Lung (tissue), 12 donors: ENCODE results near the gene HS6ST1. TPM values are rescaled to one million over a fixed set of nuclear protein-coding genes. Genes with fewer than 3 reads are reported as not detected.

Experiments used
- ATAC-seq: fragments of 200-7000 bp; cut with Tn5 transposase; one replicate; pipeline ENCODE4 v1.9.1; 2020; ENCODE audit warnings: moderate number of reproducible peaks; ENCODE audit not compliant: insufficient read depth, low FRiP score
- DNase-seq, 3 donors: peaks; one replicate each; pipeline ENCODE4 v3.0.0-alpha.2; 2013 to 2017
- H3K27ac ChIP-seq, 2 donors: one replicate each; pipeline ENCODE4 v1.5.1; 2013; ENCODE audit warnings: mild to moderate bottlenecking in 2 of 2, moderate library complexity in 2 of 2, control low read depth in 1 of 2, inconsistent platforms in 1 of 2, low read depth in 1 of 2, low read length in 1 of 2
- H3K27me3 ChIP-seq, 3 donors: one replicate each; pipeline ENCODE4 v1.5.1; 2013; ENCODE audit warnings: low read length in 2 of 3; ENCODE audit not compliant: control insufficient read depth in 3 of 3, insufficient read depth in 3 of 3
- H3K36me3 ChIP-seq, 4 donors: one replicate each; pipeline ENCODE4 v1.5.1; 2013; ENCODE audit warnings: low read length in 4 of 4, mild to moderate bottlenecking in 1 of 4, moderate library complexity in 1 of 4; ENCODE audit not compliant: control insufficient read depth in 4 of 4, insufficient read depth in 4 of 4
- H3K4me1 ChIP-seq, 5 donors: one replicate each; pipeline ENCODE4 v1.5.1; 2013; ENCODE audit warnings: low read length in 5 of 5, mild to moderate bottlenecking in 2 of 5, moderate library complexity in 1 of 5; ENCODE audit not compliant: control insufficient read depth in 5 of 5, insufficient read depth in 5 of 5
- H3K4me3 ChIP-seq: one replicate; pipeline ENCODE4 v1.5.1; 2013; ENCODE audit warnings: mild to moderate bottlenecking, control low read depth, moderate library complexity
- H3K9ac ChIP-seq, 2 donors: one replicate each; pipeline ENCODE4 v1.5.1; 2013; ENCODE audit warnings: low read length in 2 of 2, control low read depth in 1 of 2; ENCODE audit not compliant: insufficient read depth in 1 of 2
- H3K9me3 ChIP-seq, 4 donors: one replicate each; pipeline ENCODE4 v1.5.1; 2013; ENCODE audit warnings: low read length in 3 of 4, mild to moderate bottlenecking in 1 of 4, moderate library complexity in 1 of 4; ENCODE audit not compliant: control insufficient read depth in 4 of 4, insufficient read depth in 3 of 4
- WGBS, 2 donors: extraction: QIAGEN DNeasy Blood & Tissue Kit; methylation state at CpG; one replicate each; pipeline ENCODE4 v1.1.7; 2013; 5-methylcytosine and 5-hydroxymethylcytosine counted together
- polyA plus RNA-seq, 2 donors: library from polyadenylated mRNA; stranded (reverse); fragments of 200-250 nt; gene quantifications; one replicate each; pipeline ENCODE4 v1.2.1, GENCODE V29; 2013
- total RNA-seq, 2 donors: library from RNA; depleted of rRNA in 1 of 2; stranded (reverse); fragments of >200 nt in 1 of 2; gene quantifications; one replicate each; pipeline ENCODE4 v1.2.1, GENCODE V29; 2014 to 2021
- TF ChIP-seq, protein P1 (sequence below): IDR thresholded peaks from 2 replicates; pipeline ENCODE4 v1.5.1; 2012; ENCODE audit warnings: mild to moderate bottlenecking; ENCODE audit errors: control extremely low read depth, extremely low read depth
- donor health status: control.
- donor health status: control.
- donor health status: Bipolar disorder and iron deficiency.
- donor health status: healthy.
- donor health status: DM: yes; HTN: yes; CAD: no.

The HS6ST1 gene
- total and polyA plus RNA-seq, 4 donors = 15.1 to 37.7 (median 29.1) TPM

DNA sequence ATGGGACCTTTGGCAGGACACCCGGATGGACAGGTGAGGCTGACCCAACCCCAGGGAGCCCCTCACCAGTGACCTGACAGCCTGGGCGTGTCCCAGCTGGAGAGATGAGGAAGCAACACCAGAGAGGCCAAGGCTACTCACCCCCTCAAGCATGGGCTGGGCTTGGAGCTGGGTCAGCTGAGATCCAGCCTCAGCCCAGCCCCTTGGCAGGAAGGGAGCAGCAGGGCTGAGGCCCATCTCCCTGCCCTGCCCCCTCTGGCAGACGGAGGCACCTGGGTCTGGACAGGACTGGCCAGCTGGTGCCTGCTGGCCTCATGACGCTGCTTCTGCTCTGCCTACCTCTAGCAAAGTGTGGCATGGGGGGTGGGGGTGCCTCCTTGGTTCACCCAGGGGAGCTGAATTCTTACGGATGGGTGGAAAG is 37.8 kb downstream of the HS6ST1 start:
- Histone ChIP-seq H3K4me3 (no peak overlapping the region), H3K4me1 (peaks cover 0 to 21% (median 4%) of the 10 kb centered on the region in 5 donors), H3K36me3 (peaks cover 0 to 23% (median 0%) of the 10 kb centered on the region in 4 donors), H3K9ac (no peak overlapping the region), H3K9me3 (no peaks in the 10 kb centered on the region), H3K27ac (no peak overlapping the region), H3K27me3 (no peaks in the 10 kb centered on the region)
- WGBS, 2 donors = 52 to 67% methylated on average over 5 of the region's 5 CpGs
- ATAC-seq (no peak), DNase-seq (peak in 1 of 3 donors; percentile 27)
- TF ChIP-seq, protein P1, sequence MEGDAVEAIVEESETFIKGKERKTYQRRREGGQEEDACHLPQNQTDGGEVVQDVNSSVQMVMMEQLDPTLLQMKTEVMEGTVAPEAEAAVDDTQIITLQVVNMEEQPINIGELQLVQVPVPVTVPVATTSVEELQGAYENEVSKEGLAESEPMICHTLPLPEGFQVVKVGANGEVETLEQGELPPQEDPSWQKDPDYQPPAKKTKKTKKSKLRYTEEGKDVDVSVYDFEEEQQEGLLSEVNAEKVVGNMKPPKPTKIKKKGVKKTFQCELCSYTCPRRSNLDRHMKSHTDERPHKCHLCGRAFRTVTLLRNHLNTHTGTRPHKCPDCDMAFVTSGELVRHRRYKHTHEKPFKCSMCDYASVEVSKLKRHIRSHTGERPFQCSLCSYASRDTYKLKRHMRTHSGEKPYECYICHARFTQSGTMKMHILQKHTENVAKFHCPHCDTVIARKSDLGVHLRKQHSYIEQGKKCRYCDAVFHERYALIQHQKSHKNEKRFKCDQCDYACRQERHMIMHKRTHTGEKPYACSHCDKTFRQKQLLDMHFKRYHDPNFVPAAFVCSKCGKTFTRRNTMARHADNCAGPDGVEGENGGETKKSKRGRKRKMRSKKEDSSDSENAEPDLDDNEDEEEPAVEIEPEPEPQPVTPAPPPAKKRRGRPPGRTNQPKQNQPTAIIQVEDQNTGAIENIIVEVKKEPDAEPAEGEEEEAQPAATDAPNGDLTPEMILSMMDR = no peak

DNA sequence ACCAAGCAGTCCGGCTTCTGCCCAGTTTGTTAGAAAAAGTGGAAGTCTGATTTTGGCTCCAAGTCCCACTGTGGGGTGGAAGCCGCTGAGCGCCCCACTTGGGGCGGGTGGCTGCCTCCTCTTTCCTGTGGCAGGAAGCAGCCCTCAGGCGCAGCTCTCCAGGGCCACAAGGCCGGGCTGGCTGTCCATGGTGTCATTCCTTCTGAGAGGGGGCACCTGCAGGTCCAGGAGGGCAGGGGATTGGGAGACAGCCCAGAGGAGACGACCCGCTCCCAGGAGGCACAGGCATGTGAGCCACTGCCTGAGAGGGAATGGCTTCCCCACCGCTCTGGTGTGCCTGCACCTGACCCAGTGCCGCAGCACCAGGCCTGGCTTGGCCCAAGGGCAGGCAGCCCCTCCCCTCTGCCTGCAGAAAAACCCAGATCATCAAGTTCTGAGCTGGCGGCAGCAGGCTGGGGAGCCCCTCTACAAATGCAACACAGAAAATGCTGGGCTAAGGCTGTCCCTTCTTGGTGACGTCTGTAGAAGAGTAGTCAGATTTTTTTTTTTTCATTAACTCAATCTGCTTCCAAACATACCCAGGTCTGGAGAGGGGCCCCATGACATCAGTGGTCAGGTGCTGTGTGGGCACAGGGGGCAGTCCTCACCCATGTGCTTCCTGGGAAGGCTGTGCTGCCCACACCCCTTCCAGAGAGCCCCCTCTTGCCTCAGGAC is 38.4 kb downstream of the HS6ST1 start:
- no peaks in the 10 kb centered on the region for H3K27me3 ChIP-seq
- TF ChIP-seq, protein P1 = no peak
- H3K9me3 ChIP-seq = peaks cover 0 to 4% (median 1%) of the 10 kb centered on the region in 4 donors
- H3K36me3 ChIP-seq = peaks cover 0 to 29% (median 5%) of the 10 kb centered on the region in 4 donors
- H3K4me3 ChIP-seq = no peak overlapping the region
- no peak overlapping the region for H3K9ac ChIP-seq
- 34 to 59% methylated on average over 12 of the region's 12 CpGs for WGBS, 2 donors
- peaks cover 0 to 17% (median 4%) of the 10 kb centered on the region in 5 donors for H3K4me1 ChIP-seq
- H3K27ac ChIP-seq = no peak overlapping the region
- ATAC-seq = peak; percentile 13
- DNase-seq = peak in 1 of 3 donors; percentile 9

DNA sequence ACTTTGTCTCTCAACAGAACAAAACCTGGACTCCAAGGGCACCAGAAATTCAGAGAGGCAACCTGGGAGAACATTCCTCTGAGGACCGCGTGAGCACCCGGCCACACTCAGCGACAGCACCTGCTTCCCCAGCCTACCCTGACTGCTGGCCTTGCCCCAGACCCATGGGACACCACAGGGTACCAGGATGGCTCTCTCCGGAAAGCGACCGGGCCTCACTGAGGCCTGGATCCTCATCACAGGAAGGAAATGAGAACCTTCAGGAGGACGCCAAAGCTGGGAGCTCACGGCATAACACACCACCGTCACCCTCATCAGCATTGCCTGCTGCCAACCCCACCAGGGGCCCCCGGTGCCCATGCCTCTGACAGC is 38.9 kb downstream of the HS6ST1 start:
- Histone ChIP-seq H3K27me3 (no peaks in the 10 kb centered on the region), H3K9me3 (peaks cover 0 to 4% (median 1%) of the 10 kb centered on the region in 4 donors), H3K27ac (no peak overlapping the region), H3K9ac (no peak overlapping the region), H3K4me1 (peaks cover 0 to 17% (median 4%) of the 10 kb centered on the region in 5 donors), H3K4me3 (no peak overlapping the region), H3K36me3 (peaks cover 0 to 34% (median 7%) of the 10 kb centered on the region in 4 donors)
- TF ChIP-seq, protein P1 = no peak
- DNase-seq (peak in 1 of 3 donors; percentile 8), ATAC-seq (no peak)
- 30 to 65% methylated on average over 11 of the region's 11 CpGs for WGBS, 2 donors
